Activated effector memory CD4-positive, alpha-beta T cell treated with Interleukin-2 at 50 U/mL for 16 hours (primary cell): Measurements from ENCODE around the gene SNX24.
"Not testable (repeated sequence)": the region's sequence is repeated elsewhere in the genome, so short reads cannot be mapped to it uniquely, and the experiment has no call there.

ENCODE experiments used
- DNase-seq: peaks from one replicate; pipeline ENCODE4 v3.0.0-alpha.2; 2020

SNX24 gene

GRCh38 chr5:122874179-122874875, 28.9 kb downstream of the SNX24 start:
- no peak for DNase-seq

DNA sequence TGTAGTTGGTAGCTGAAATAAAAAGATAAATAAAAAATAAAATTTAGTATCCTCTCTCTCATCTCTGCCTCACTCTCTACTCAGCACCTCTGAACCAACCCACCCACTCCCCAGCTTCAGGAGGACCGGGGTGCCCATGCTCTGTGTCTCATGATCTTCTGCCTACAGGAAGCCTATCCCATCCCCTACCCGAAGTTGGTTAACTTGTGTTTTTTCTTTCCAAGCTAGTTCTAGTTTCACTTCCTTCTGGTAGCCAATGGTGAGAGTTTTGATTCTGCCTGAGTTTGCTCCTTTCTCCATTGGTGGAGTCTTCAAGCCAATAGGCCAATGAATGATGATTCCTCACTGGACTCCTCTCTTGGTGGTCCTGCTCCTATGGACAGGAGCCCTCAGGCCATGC, 32.1 kb downstream of the SNX24 start:
- DNase-seq = no peak

- no peak for DNase-seq
These were observed 33.7 kb downstream of the SNX24 start for GRCh38 chr5:122879076-122879475.

DNA sequence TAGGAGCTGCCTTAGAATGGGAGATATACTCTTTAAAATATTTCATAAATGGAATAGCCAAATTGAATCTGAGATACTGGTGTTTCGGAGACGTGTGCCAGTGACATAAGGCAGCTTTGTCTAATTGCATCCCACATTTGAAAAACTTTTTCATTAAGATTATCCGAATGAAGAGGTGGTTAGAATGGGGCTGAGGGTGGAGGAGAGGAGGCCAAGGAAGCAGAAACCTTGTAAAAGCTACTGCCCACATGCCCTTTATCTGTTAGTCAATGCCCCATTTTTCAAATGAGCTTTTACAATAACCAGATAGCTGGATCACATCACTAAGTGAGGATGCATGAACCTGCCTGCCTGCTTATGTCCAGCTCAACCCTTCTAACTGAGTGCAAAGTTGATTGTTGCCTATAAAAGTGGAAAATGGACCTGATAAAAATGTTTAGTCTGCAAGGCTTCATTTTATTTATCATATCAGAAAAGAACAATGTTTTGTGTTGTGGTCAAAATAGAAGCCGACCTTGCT, 34.8 kb downstream of the SNX24 start:
- DNase-seq = no peak

DNA sequence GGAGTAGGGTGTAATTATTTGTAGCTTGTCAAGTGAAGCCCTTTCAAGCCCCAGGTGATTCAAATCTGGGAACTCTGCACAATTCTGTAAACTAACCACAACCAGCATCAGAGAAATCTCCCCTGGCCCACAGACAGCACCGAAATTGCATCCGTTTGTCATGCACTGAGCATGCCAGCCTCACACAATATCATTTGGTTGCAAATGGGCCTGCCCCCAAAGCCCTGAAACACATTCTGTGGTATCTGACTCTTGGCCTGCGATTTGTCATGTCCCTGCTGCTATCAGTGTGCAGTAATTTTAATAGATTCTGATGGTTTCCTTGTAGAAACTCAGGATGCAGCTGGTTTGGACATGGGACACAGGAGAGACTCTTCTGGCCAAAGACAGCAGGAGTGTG, 35.3 kb downstream of the SNX24 start:
- no peak for DNase-seq

DNA sequence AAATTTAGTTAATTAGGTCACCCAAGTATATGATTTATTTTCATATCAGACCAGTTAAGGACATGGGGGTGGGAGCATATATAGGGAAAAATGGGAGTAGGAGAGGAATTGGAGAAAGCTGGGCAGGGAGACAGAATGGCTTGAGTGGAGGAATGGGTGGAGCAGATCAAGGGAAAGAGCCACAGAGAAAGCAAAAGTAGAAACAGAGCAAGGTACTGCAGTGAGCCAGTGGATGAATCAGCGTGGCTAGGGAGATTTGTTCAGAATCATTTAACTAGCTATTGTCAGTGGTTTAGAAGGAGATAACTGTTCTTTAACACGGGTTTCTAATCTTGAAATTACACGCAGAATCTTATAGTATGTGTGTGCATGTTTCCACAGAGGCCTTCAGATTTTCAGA, 37.4 kb downstream of the SNX24 start:
- DNase-seq = no peak

- no peak for DNase-seq
These were observed 39.7 kb downstream of the SNX24 start for GRCh38 chr5:122885045-122885517.

- no peak for DNase-seq
These were observed 40.5 kb downstream of the SNX24 start for GRCh38 chr5:122885891-122886290.

- no peak for DNase-seq
These were observed 49.7 kb downstream of the SNX24 start for GRCh38 chr5:122895141-122895540.

- DNase-seq = no peak
These were observed 51.3 kb downstream of the SNX24 start for GRCh38 chr5:122896598-122897282.

DNA sequence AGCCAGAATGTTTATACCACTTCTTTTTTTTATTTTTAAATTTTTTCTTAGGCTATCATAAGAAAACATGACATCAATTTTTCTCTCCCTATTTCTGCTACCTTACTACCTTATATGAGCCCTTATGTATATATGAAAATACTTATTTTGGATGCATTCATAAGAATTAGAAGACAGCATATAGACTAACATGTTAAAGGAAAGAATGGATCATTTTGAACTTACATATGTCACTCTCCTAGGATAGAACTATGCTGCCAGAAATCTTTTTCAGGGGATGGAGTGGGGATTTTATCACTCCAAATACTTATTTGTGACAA, 51.8 kb downstream of the SNX24 start:
- DNase-seq = no peak

GRCh38 chr5:122901346-122901745, 55.9 kb downstream of the SNX24 start:
- no peak for DNase-seq

GRCh38 chr5:122902263-122902662, 56.9 kb downstream of the SNX24 start:
- DNase-seq = no peak

DNA sequence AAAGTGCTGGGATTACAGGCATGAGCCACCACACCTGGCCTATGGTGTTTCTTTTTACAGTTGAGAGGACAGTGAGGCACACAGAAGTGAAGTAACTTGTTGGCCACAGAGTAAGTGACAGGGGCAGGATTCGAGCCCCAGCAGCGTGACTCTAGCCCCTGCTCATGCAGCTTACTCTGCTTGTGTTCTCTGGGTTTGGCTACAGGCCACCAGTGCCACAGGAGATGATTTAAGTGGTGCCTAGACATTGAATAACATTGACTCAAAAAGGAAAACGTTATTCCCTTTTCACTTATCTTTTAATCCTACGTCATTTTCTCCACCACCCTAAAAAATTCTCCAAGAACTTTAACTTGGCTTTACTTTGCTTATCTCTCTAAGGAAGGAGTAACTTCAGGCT, 61.4 kb downstream of the SNX24 start:
- DNase-seq = no peak

GRCh38 chr5:122907276-122907675, 61.9 kb downstream of the SNX24 start:
- no peak for DNase-seq

DNA sequence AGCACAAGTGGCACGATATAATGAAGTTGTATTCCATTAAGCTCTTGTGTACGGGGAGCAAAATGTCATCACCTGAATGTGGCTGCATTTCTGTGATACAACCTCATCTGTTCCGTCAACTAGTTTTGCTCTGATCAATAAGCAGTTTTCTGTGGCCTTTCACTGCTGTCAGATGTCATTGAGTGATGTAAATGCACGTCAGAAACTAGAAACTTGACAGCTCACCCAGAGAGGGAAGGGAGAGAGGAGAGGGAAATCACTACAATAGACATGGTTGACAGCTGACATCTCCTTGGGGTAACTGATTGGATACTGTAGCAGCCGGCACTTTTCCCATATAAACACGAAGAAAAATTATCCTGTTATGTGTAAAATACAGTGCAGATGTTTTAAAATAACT, 62.7 kb downstream of the SNX24 start:
- DNase-seq = no peak

DNA sequence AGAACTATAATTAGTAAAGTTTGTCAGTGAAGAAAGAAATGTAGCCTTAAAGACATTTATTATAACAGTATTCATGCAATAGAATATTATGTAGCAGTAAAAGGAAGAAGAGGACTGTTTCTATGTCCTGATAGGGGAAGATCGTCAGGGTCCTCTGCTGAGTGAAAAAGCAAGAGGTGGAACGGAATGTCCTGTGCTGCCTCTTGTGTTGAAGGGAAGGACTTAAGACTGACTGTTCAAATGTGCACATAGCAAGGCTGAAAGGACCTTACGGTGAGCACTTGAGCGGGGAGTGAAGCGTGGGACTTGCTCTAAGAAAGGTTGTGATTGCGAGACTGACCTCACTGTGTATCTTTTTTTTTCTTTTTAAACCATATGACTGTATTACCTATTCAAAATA, 63.2 kb downstream of the SNX24 start:
- no peak for DNase-seq

DNA sequence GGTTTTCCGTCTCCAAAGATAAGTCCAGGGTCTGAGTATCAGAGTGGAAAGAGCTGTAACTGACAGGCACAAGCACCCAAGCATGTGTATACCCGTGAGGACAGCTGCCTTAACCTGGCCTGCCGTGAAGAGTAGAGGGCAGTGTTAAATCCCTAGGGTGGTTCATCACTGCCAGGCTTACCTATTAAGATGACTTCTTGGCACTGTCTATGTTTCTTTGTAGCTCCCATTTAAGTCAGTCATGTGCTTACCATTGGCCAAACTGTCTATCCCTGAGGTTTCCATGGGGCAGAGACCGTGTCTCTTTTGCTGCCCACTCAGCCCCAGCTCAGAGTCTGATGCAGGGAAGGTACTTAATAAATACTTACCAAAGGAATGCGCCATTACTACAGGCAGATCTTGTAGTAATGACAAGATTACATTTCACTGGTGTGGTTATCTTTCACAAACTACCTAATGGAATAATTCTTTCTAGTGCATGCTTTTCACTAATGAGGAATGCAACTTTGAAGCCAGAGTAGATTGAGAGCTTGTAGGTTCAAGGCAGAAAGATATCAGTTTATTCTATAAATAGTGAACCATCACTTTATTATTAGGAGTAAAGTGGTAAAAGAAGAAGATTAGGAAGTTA, 64.2 kb downstream of the SNX24 start:
- DNase-seq = no peak

DNA sequence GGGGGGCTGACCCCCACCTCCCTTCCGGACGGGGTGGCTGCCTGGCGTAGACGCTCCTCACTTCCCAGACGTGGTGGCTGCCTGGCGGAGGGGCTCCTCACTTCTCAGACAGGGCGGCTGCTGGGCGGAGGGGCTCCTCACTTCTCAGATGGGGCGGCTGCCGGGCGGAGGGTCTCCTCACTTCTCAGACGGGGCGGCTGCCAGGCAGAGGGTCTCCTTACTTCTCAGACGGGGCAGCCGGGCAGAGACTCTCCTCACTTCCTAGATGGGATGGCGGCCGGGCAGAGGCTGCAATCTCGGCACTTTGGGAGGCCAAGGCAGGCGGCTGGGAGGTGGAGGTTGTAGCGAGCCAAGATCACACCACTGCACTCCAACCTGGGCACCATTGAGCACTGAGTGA, 68.0 kb downstream of the SNX24 start:
- not testable (repeated sequence) for DNase-seq

DNA sequence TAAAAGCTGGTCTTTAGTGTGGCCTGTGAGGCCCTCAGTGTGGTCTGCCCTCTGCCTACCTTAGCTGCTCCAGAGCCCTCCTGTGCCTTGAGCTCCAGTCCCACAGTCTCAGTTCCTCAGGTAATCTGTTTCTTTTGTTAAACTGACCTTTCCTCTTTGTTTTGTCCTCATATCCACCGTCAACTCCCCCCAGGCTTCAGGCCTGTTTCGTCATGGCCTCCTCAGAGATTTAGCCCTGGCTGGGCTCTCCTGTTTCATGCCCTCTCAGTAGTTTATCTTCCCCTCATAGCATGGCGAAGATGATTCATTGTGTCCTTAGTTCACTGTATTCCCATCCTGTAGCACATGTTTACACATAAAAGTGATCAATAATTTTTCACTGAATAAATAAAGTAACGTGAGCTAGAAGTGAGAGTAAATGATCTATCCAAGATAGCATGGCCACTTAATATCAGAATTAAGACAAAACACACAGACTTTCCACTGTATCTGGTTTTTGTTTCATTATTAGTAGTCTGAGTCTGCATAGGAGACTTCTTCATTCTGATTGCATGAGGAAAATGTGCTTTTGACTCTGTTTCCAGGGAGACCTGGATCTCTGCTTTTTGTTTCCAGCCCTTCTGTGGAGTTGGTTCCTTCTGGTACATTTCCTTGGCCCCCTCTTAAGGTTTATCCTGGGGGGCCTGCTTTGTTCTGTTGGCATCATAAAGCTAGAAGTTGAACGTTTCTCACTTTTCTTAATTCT, 70.5 kb downstream of the SNX24 start:
- no peak for DNase-seq

DNA sequence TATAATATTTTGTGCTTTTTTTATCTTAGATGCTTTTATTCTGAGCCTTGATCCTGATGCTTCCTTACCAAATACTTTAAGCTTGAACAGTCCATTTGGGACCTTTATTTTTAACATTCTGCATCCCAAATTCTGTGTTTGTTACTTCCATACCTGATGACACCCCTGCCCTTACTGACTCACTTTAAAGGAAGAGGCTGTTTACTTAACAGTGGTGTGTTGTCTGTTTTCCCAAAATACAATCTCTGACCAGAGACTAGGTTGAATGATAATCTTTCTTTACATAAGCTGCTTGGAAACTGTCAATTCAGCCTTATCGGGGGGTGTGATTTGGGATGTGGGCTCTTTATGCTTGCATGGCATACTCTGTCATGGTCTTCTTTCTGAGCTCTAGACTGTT, 71.1 kb downstream of the SNX24 start:
- DNase-seq = no peak

- DNase-seq = no peak
These were observed 74.6 kb downstream of the SNX24 start for GRCh38 chr5:122919969-122920368.

DNA sequence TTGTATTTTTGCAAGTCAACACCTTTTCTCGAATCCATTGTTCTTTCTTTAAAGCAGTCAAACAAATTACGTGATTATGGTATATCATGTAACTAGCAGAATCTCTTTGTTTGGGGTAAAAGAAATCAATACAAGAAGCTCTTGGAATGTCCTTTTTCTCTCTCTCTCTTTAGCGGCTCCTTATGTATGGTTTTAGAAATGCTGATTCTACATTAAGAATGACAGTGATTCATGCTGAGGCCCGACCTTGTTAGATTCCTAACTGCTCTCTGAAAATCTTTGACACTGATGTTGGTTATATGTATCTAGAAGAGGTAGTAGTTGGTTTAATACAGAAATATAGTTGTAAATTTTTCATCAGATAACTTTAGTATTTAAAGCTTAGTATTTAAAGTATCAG, 76.4 kb downstream of the SNX24 start:
- no peak for DNase-seq
